Smooth muscle cell (in vitro differentiated cells): ENCODE measurements around the gene SHLD2. TPM values are rescaled to one million over a fixed set of nuclear protein-coding genes. Genes with fewer than 3 reads are reported as not detected.

Source experiments
- DNase-seq: peaks from one replicate; lab custom pipeline; 2025; ENCODE audit not compliant: unreplicated experiment; lab: John Stamatoyannopoulos, UW
- H2AFZ ChIP-seq: fragments of 200-600 bp; sonication (generic); 2 replicates; pipeline ENCODE4 v1.6.0; 2016; ENCODE audit warnings: antibody characterized with exemption, low read depth, mild to moderate bottlenecking
- H3F3A ChIP-seq: fragments of 200-600 bp; sonication (generic); 2 replicates; pipeline ENCODE4 v1.6.0; 2017; ENCODE audit warnings: antibody characterized with exemption, low read depth
- H3K27ac ChIP-seq: fragments of 200-600 bp; sonication (generic); 2 replicates; pipeline ENCODE4 v1.5.1; 2016; ENCODE audit warnings: low read depth, mild to moderate bottlenecking
- H3K27me3 ChIP-seq: fragments of 200-600 bp; sonication (generic); 2 replicates; pipeline ENCODE4 v1.6.1; 2016; ENCODE audit warnings: low read depth, mild to moderate bottlenecking
- H3K36me3 ChIP-seq: fragments of 200-600 bp; sonication (generic); 2 replicates; pipeline ENCODE4 v1.5.1; 2016; ENCODE audit warnings: low read depth
- H3K4me1 ChIP-seq: fragments of 200-600 bp; sonication (generic); 2 replicates; pipeline ENCODE4 v1.5.1; 2016; ENCODE audit warnings: low read depth
- H3K4me2 ChIP-seq: fragments of 200-600 bp; sonication (generic); 2 replicates; pipeline ENCODE4 v1.6.0; 2016; ENCODE audit warnings: mild to moderate bottlenecking
- H3K4me3 ChIP-seq: fragments of 200-600 bp; sonication (generic); 2 replicates; pipeline ENCODE4 v1.5.1; 2016; ENCODE audit warnings: mild to moderate bottlenecking
- H3K79me2 ChIP-seq: fragments of 200-600 bp; sonication (generic); 2 replicates; pipeline ENCODE4 v1.6.0; 2016; ENCODE audit warnings: low read depth, mild to moderate bottlenecking
- H3K9ac ChIP-seq: fragments of 200-600 bp; sonication (generic); 2 replicates; pipeline ENCODE4 v1.6.0; 2016; ENCODE audit warnings: low read depth
- H3K9me3 ChIP-seq: fragments of 200-600 bp; sonication (generic); replicated peaks from 2 replicates; pipeline ENCODE4 v1.5.1; 2016; ENCODE audit warnings: low read depth
- H4K20me1 ChIP-seq: fragments of 200-600 bp; sonication (generic); 2 replicates; pipeline ENCODE4 v1.6.0; 2016; ENCODE audit warnings: low read depth
- WGBS: methylation state at CpG from one replicate; pipeline ENCODE4 v1.1.7; 2016; ENCODE audit warnings: low lambda C conversion rate; 5-methylcytosine and 5-hydroxymethylcytosine counted together
- polyA plus RNA-seq: library from polyadenylated mRNA; unstranded; fragments of >200 nt; fragmentation: Nextera tagmentation; extraction: Ambion mirVana; gene quantifications from 2 replicates; pipeline ENCODE4 v1.2.1, GENCODE V29; 2016
- total RNA-seq: library from RNA; depleted of rRNA; stranded (reverse); fragments of >200 nt; gene quantifications from 2 replicates; pipeline ENCODE4 v1.2.3, GENCODE V29; 2014
- TF ChIP-seq, protein P1 (sequence below): fragments of 200-600 bp; sonication (generic); IDR thresholded peaks from 2 replicates; pipeline ENCODE4 v1.5.1; 2017; ENCODE audit warnings: borderline replicate concordance, mild to moderate bottlenecking, antibody characterized with exemption; ENCODE audit not compliant: insufficient read depth, poor library complexity, severe bottlenecking

The SHLD2 gene
- total and polyA plus RNA-seq, 2 experiments from 2014 or later, result 10.4 to 20.0 TPM

GRCh38 chr10:87053577-87054181, 41.3 kb upstream of the SHLD2 start:
- peaks cover 26% of the 10 kb centered on the region for H3K36me3 ChIP-seq
- no peaks in the 10 kb centered on the region for H3K27me3 ChIP-seq
- no peaks in the 10 kb centered on the region for H4K20me1 ChIP-seq
- no peaks in the 10 kb centered on the region for H3K79me2 ChIP-seq
- H2AFZ ChIP-seq, result no peak overlapping the region
- H3K4me3 ChIP-seq, result no peak overlapping the region
- H3K9ac ChIP-seq, result no peak overlapping the region
- TF ChIP-seq, protein P1, sequence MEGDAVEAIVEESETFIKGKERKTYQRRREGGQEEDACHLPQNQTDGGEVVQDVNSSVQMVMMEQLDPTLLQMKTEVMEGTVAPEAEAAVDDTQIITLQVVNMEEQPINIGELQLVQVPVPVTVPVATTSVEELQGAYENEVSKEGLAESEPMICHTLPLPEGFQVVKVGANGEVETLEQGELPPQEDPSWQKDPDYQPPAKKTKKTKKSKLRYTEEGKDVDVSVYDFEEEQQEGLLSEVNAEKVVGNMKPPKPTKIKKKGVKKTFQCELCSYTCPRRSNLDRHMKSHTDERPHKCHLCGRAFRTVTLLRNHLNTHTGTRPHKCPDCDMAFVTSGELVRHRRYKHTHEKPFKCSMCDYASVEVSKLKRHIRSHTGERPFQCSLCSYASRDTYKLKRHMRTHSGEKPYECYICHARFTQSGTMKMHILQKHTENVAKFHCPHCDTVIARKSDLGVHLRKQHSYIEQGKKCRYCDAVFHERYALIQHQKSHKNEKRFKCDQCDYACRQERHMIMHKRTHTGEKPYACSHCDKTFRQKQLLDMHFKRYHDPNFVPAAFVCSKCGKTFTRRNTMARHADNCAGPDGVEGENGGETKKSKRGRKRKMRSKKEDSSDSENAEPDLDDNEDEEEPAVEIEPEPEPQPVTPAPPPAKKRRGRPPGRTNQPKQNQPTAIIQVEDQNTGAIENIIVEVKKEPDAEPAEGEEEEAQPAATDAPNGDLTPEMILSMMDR, result no peak
- H3K27ac ChIP-seq, result peak overlapping the region; percentile 86
- 97% methylated on average over 7 of the region's 7 CpGs for WGBS
- H3K4me1 ChIP-seq, result peaks cover 11% of the 10 kb centered on the region
- no peak for DNase-seq
- H3K9me3 ChIP-seq, result no peaks in the 10 kb centered on the region
- H3F3A ChIP-seq, result peaks cover 10% of the 10 kb centered on the region
- H3K4me2 ChIP-seq, result no peak overlapping the region

- H3K27me3 ChIP-seq, result no peaks in the 10 kb centered on the region
- no peaks in the 10 kb centered on the region for H3K79me2 ChIP-seq
- 48% methylated on average over 7 of the region's 7 CpGs for WGBS
- no peaks in the 10 kb centered on the region for H4K20me1 ChIP-seq
- peak overlapping the region; percentile 73 for H3K4me2 ChIP-seq
- TF ChIP-seq, protein P1, result peak; percentile 25
- H2AFZ ChIP-seq, result no peak overlapping the region
- H3K4me1 ChIP-seq, result peaks cover 11% of the 10 kb centered on the region
- H3K9ac ChIP-seq, result peak overlapping the region; percentile 53
- peak overlapping the region; percentile 86 for H3K27ac ChIP-seq
- peaks cover 10% of the 10 kb centered on the region for H3F3A ChIP-seq
- H3K36me3 ChIP-seq, result peaks cover 31% of the 10 kb centered on the region
- no peak overlapping the region for H3K4me3 ChIP-seq
- no peaks in the 10 kb centered on the region for H3K9me3 ChIP-seq
- DNase-seq, result peak; percentile 4
These were observed 40.4 kb upstream of the SHLD2 start for GRCh38 chr10:87054373-87055295.

- Histone ChIP-seq H4K20me1 (no peaks in the 10 kb centered on the region), H3K9ac (no peak overlapping the region), H2AFZ (no peak overlapping the region), H3K4me2 (no peak overlapping the region), H3K4me1 (peaks cover 11% of the 10 kb centered on the region), H3K36me3 (peaks cover 33% of the 10 kb centered on the region), H3F3A (peaks cover 10% of the 10 kb centered on the region), H3K79me2 (no peaks in the 10 kb centered on the region), H3K27ac (no peak overlapping the region), H3K9me3 (no peaks in the 10 kb centered on the region), H3K4me3 (no peak overlapping the region), H3K27me3 (no peaks in the 10 kb centered on the region)
- no peak for DNase-seq
- TF ChIP-seq, protein P1, result no peak
- 97% methylated on average over 1 of the region's 1 CpG for WGBS
These were observed 36.8 kb upstream of the SHLD2 start for GRCh38 chr10:87058171-87058570.
